GM12865 (cell line): Measurements from ENCODE around the gene CLDN4.
"Not testable (repeated sequence)": the region's sequence is repeated elsewhere in the genome, so short reads cannot be mapped to it uniquely, and the experiment has no call there.

Experiments used
- DNase-seq: peaks from one replicate; pipeline ENCODE4 v3.0.0; 2010; ENCODE audit warnings: low read depth
- H3K4me3 ChIP-seq: 2 replicates; pipeline ENCODE4 v1.5.1; 2011; ENCODE audit warnings: mild to moderate bottlenecking, low read depth, low read length, control low read depth
- TF ChIP-seq, protein P1 (sequence below): IDR thresholded peaks from 2 replicates; pipeline ENCODE4 v1.5.1; 2011; ENCODE audit warnings: low read length, control low read depth, low read depth, inconsistent platforms; ENCODE audit not compliant: insufficient read depth; ENCODE audit errors: missing control alignments

CLDN4 gene

DNA sequence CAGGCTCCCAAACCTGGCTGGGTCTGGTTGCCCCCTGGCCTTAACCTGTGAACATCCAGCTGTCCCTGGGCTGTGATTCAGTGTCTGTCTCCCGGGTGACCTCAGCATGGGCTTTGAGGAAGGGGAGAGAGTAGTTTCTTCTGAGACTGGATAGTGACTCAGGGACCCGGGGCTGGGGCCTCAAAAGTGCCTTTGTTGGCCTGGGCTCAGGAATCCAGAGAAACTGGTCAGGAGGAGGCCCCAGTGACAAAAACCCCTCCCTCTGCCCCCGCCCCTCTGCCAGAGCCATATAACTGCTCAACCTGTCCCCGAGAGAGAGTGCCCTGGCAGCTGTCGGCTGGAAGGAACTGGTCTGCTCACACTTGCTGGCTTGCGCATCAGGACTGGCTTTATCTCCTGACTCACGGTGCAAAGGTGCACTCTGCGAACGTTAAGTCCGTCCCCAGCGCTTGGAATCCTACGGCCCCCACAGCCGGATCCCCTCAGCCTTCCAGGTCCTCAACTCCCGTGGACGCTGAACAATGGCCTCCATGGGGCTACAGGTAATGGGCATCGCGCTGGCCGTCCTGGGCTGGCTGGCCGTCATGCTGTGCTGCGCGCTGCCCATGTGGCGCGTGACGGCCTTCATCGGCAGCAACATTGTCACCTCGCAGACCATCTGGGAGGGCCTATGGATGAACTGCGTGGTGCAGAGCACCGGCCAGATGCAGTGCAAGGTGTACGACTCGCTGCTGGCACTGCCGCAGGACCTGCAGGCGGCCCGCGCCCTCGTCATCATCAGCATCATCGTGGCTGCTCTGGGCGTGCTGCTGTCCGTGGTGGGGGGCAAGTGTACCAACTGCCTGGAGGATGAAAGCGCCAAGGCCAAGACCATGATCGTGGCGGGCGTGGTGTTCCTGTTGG is at the start of gene CLDN4:
CLDN4 (plus strand) TSS at position 316 of the 903 bp plus-strand sequence; CDS start at position 522, 206 bp downstream.
- no peak for DNase-seq
- no peak within 1 kb of the TSS for H3K4me3 ChIP-seq
- TF ChIP-seq, protein P1, sequence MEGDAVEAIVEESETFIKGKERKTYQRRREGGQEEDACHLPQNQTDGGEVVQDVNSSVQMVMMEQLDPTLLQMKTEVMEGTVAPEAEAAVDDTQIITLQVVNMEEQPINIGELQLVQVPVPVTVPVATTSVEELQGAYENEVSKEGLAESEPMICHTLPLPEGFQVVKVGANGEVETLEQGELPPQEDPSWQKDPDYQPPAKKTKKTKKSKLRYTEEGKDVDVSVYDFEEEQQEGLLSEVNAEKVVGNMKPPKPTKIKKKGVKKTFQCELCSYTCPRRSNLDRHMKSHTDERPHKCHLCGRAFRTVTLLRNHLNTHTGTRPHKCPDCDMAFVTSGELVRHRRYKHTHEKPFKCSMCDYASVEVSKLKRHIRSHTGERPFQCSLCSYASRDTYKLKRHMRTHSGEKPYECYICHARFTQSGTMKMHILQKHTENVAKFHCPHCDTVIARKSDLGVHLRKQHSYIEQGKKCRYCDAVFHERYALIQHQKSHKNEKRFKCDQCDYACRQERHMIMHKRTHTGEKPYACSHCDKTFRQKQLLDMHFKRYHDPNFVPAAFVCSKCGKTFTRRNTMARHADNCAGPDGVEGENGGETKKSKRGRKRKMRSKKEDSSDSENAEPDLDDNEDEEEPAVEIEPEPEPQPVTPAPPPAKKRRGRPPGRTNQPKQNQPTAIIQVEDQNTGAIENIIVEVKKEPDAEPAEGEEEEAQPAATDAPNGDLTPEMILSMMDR: no peak

- DNase-seq: no peak
- TF ChIP-seq, protein P1: no peak
- H3K4me3 ChIP-seq: no peak overlapping the region
Observed at GRCh38 chr7:73786588-73786987, 44.2 kb upstream of the CLDN4 start.

DNA sequence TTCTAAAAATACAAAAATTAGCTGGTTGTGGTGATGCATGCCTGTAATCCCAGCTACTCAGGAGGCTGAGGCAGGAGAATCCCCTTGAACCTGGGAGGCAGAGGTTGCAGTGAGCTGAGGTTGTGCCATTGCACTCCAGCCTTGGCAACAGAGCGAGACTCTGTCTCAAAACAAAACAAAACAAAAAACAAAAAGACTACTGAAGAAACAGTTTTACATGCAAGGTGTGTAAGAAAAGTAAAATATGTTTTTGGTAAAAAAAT is 43.1 kb upstream of the CLDN4 start:
- DNase-seq, H3K4me3 ChIP-seq: not testable (repeated sequence)

GRCh38 chr7:73789051-73789450 is 41.7 kb upstream of the CLDN4 start:
- DNase-seq: no peak
- no peak overlapping the region for H3K4me3 ChIP-seq
- TF ChIP-seq, protein P1: no peak

DNA sequence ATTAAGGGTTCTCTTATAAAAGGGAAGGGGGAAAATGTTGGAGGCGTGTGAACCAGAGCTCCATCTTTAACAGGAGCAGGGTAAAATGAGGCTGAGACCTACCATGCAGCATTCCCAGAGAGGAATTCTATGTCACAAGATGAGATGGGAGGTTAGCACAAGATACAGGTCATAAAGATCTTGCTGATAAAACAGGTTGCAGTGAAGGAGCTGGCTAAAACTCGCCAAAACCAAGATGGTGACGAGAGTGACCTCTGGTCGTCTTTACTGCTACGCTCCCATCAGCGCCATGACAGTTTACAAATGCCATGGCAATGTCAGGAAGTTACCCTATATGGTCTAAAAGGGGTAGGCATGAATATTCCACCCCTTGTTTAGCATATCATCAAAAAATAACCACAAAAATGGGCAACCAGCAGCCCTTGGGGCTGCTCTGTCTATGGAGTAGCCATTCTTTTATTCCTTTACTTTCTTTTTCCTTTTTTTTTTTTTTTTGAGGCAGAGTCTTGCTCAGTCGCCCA is 39.6 kb upstream of the CLDN4 start:
- not testable (repeated sequence) for DNase-seq, H3K4me3 ChIP-seq

GRCh38 chr7:73795188-73795587 is 35.6 kb upstream of the CLDN4 start:
- not testable (repeated sequence) for H3K4me3 ChIP-seq

GRCh38 chr7:73796656-73797055 is 34.1 kb upstream of the CLDN4 start:
- H3K4me3 ChIP-seq, DNase-seq: not testable (repeated sequence)

More at GRCh38 chr7:73795188-73795587, 35.6 kb upstream of the CLDN4 start:
- not testable (repeated sequence) for DNase-seq

DNA sequence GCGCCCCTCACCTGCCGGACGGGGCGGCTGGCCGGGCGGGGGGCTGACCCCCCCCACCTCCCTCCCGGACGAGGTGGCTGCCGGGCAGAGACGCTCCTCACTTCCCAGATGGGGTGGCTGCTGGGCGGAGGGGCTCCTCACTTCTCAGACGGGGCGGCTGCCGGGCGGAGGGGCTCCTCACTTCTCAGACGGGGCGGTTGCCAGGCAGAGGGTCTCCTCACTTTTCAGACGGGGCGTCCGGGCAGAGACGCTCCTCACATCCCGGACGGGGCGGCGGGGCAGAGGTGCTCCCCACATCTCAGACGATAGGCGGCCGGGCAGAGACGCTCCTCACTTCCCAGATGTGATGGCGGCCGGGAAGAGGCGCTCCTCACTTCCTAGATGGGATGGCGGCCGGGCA is 33.6 kb upstream of the CLDN4 start:
- H3K4me3 ChIP-seq, DNase-seq: not testable (repeated sequence)

DNA sequence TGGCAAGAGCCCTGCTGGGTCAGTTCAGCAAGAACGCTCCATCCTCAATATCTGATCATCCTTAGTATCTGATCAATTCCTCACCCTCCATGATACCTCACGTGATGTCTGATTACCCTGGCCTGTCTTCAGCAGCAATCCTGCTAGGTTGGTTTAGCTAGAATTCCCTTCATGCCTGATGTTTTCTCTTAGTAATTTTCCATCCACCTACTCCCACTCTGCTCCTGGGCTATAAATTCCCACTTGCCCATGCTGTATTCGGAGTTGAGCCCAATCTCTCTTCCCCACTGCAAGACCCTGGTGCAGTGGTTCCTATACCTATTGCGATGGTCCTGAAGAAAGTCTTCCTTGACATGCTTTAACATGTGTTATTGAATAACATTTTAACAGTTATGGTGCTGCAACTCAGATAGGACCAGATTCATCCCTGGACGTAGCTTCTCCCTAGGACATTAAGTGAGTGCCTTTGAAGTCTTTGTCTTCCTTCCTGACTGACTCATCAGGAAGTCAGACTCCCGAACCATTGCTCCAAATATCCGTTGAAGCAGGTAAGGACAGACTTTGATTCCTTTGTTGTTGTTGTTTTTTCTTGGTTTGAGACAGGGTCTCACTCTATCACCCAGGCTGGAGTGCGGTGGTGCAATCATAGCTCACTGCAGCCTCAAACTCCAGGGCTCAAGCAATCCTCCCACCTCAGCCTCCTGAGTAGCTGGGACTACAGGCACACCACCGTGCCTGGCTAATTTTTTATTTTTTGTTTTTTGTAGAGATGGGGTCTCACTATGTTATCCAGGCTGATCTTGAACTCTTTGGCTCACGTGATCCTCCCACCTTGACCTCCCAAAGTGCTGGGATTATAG is 31.3 kb upstream of the CLDN4 start:
- H3K4me3 ChIP-seq: no peak overlapping the region
- no peak for DNase-seq
- TF ChIP-seq, protein P1: no peak
